ENCODE data around the gene KATNAL2.

DNA sequence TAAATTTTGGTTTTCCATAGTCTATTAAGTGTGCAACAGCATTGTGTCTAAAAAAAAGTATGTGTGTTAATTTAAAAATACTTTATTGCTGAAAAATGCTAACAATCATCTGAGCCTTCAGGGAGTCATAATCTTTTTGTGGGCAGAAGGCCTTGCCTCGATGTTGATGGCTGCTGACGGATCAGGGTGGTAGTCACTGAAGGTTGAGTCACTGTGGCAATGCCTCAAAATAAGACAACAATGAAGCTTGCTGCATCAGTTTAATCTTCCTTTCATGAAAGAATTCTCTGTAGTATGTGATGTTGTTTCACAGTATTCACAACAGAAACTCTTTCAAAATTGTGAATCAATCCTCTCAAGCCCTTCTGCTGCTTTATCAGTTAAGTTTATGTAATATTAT is 201.6 kb downstream of the KATNAL2 start:
- TF ChIP-seq, protein P1, sequence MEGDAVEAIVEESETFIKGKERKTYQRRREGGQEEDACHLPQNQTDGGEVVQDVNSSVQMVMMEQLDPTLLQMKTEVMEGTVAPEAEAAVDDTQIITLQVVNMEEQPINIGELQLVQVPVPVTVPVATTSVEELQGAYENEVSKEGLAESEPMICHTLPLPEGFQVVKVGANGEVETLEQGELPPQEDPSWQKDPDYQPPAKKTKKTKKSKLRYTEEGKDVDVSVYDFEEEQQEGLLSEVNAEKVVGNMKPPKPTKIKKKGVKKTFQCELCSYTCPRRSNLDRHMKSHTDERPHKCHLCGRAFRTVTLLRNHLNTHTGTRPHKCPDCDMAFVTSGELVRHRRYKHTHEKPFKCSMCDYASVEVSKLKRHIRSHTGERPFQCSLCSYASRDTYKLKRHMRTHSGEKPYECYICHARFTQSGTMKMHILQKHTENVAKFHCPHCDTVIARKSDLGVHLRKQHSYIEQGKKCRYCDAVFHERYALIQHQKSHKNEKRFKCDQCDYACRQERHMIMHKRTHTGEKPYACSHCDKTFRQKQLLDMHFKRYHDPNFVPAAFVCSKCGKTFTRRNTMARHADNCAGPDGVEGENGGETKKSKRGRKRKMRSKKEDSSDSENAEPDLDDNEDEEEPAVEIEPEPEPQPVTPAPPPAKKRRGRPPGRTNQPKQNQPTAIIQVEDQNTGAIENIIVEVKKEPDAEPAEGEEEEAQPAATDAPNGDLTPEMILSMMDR (IDR thresholded peaks at IDR 0.05), result no peak
- TF ChIP-seq POLR2A (IDR thresholded peaks at IDR 0.05), result no peak

All from heart left ventricle (tissue), 13 donors.